Right lung (tissue), 5 donors: ENCODE measurements around the gene EMSY. TPM values are rescaled to one million over a fixed set of nuclear protein-coding genes. Genes with fewer than 3 reads are reported as not detected.

ENCODE experiments used
- DNase-seq, 2 donors: peaks; one replicate each; pipeline ENCODE4 v3.0.0-alpha.2; 2013
- polyA plus RNA-seq, 5 donors: library from polyadenylated mRNA; unstranded; fragments of 120-200 nt; gene quantifications; one replicate each; pipeline versions ENCODE4 v1.2.1 to v1.2.3, GENCODE V29; 2013; ENCODE audit warnings: inconsistent platforms in 1 of 5, low replicate concordance in 1 of 5; ENCODE audit not compliant: insufficient read length in 5 of 5, insufficient read depth in 1 of 5

EMSY gene
- polyA plus RNA-seq, 5 donors, result 27.5 to 44.7 (median 37.6) TPM

GRCh38 chr11:76448506-76448905 lies 3.7 kb downstream of the EMSY start:
- DNase-seq, result no peak

DNA sequence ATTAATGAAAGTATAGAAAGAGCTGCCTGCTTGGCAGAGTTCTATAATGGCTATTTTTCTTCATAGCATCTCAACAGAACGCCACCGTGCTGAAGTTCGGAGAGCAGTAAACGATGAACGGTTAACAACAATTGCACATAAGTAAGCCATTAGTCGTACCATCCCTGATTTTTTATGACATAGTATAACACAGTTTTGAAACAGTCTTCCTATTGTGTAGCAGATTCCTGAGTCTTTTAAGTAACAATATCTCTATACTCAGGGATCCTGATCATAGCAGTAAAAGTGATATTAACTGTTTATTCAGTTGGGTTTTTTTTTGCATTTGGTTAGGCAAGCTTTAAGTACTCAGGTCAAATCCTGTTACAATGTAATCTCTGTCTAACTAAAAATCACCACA lies 8.4 kb downstream of the EMSY start:
- DNase-seq, result no peak

- no peak for DNase-seq
Observed at GRCh38 chr11:76455331-76455730, 10.5 kb downstream of the EMSY start.

GRCh38 chr11:76455931-76456330 lies 11.1 kb downstream of the EMSY start:
- DNase-seq, result no peak

DNA sequence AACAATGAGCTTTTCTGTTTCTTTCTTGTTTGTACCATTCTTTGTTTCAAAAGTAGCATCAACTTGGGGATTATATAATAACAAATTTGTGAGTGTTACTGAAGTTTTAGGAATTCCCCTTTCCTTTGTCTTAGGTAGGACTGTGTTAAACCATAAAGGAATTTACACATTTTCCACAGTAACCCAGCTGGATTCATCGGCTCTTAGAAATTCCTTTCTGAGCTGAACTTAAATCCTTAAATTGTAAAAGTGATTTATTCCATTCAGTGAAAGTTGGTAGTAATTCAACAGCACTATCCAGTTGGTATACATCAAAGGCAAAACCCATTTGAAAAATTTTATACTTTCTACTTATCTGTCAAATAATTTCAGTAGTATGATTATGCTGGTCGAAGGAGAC lies 11.8 kb downstream of the EMSY start:
- no peak for DNase-seq

DNA sequence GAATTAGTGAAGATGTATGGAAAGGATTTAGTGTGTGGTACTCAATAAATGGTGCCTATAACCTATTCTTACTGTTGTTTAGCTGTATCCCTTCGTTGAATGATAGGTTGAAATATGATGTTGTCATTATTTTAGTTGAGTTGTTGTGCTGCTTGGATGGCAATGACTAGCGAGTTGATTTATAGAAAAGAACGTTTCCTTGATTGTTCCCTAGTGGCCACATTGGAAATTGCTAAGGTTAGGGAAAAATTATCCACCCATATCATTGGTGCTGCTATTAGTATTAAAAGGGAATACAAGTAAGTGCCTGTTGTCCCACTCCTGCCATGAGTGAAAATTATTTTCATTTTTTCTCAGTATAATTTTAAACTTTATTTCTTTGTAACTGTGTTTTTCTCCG lies 14.5 kb downstream of the EMSY start:
- no peak for DNase-seq

DNA sequence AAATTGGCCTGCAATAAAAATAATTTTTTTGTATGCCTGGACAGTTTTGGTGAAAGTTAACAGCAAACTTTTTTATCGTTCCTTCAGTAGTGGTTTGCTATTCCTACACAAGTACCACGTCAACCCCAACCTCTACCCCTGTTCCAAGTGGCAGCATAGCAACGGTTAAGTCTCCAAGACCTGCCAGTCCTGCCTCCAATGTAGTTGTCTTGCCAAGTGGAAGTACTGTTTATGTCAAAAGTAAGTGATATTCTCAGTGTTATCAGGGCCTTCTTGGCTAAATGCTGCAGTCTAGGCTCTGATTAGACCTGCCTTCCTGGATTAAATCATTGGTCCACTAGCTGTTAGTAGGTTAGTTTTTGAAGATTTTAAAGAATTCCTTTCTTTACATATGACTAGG lies 15.0 kb downstream of the EMSY start:
- no peak for DNase-seq

DNA sequence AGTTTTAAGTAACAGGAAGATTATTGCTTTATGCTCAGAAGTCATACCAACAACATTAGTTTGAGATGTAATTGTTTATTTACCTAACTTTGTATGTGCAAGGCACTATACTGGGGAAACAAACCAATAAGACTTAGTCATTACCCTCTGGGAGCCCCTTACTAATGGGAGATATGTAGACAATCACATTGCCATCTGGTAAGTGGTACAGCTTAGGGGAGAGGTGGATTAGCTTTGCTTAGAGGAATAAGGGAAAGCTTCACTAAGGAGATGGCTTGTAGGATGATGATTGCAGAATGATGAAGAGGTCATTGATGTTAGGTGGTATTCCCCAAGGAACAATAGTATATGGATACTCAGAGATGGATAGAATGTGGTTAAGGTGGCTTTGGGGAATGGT lies 17.5 kb downstream of the EMSY start:
- no peak for DNase-seq

DNA sequence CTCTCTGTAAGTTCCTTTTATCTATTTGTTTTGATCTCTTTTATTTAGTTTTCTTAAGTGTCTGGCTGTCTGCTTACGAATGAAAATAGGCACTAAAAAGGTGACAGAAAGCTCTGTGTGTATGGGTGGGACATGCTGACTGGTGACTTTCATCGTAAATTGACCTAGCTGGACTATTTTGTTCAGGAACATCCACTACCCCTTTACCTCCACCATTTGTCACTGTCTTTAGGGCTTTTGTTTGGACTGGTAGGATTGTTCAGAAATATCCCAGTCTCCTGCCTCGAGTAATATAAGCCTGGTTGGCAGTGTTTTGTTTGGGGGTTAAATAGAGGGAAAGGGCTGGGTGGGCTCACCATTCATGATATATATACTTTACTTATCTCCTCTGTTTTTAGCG lies 20.9 kb downstream of the EMSY start:
- DNase-seq, result no peak

DNA sequence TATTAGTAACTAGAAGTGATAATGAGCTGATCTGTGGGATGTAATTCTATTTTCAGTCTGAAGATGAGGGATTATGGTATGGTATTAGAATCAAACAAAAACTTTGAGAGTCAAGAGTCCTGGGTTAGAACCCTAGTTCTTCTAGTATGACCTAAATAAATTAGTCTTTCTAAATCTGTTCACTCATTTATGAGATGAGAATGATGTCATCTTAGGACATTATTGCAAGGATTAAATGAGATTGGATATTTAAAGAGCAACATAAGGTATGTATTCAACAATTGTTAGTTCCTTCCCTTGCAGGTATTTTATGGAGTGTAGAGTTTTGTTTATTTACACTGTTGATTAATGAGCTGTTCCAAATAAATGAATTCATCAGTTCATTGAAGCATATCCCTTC lies 21.8 kb downstream of the EMSY start:
- DNase-seq, result no peak

DNA sequence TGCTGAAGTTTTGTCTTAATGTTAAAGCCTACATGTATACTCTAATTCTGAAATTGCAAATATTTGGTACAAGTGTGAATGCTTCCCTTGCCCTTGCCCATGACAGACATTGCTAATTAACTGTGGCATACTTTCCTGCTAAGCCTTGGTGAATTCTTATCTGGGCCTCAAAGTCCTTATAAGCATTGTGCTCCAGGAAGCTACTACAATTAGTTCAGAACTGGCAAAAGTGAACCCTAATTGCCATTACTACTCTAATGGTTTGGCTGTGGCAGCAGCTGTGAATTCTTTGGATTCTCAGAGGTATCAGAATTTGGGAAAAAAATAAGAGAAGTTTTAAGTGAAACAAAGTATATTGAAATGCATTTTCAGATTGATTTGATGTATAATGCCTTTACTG lies 24.3 kb downstream of the EMSY start:
- DNase-seq, result no peak

DNA sequence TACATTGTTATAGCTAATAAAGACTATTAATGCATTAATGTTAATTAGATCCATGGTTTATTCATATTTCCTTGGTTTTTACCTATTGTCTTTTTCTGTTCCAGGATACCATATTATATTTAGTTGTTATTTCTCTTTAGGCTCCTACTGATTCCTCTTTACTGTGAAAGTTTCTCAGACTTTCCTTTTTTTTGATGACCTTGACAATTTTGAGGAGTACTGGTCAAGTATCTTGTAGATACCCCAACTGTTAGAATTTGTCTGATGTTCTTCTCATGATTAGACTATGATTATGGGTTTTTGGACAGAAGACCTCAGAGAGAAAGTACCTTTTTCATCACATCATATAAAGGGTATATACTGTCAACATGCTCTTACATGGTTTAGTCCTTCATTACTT lies 26.6 kb downstream of the EMSY start:
- DNase-seq, result no peak

GRCh38 chr11:76480241-76480640 lies 35.4 kb downstream of the EMSY start:
- DNase-seq, result no peak

GRCh38 chr11:76491644-76492043 lies 46.8 kb downstream of the EMSY start:
- DNase-seq, result no peak

DNA sequence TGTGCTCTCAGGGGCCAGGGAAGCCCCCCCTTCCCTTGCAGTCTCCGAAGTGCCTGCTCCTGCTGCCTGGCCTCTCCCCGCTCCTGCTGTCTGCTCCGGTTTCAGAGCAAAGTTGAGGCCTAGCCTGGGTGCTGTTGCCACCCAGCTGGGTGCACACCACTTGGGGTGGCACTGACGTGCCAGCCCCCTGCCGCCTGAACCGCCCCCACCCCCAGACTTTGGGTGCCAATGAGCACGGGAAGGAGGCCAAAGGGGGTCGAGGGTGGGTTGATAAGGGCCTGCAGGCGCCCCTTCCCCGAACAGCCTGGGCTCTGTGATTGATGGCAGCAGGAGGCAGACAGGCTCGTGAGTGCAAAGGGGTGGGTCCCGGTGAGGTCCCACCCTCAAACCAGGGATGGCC lies 48.2 kb downstream of the EMSY start:
- DNase-seq, result no peak

- no peak for DNase-seq
Observed at GRCh38 chr11:76493626-76494539, 49.1 kb downstream of the EMSY start.

- DNase-seq, result no peak
Observed at GRCh38 chr11:76495019-76495418, 50.2 kb downstream of the EMSY start.

- DNase-seq, result no peak
Observed at GRCh38 chr11:76496174-76496573, 51.4 kb downstream of the EMSY start.

DNA sequence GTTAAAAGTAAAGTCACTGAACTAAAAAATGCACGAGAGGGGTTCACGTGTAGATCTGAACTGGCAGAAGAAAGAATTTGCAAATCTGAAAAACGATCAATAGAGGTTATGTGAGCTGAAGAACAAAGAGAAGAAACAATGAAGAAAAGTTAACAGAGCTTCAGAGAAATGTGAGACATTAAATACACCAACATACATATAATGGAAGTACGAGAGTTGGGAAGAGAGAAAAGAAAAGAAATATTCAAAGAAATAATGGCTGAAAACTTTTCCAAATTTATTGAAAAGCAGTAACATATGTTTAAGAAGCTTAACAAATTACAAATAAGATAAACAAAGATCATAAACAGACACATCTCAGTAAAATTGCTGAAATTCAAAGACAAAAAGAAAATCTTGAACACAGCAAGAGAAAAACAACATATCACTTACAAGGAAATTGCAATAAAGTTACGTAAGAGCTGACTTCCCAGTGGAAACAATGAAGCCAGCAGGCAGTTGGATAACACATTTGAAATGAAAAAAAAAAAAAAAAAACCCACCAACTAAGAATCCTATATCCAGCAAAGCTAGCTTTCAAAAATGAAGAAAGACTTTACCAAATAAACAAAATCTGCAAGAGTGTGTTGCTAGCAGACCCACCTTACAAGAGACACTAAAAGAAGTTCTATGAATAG lies 56.8 kb downstream of the EMSY start:
- no peak for DNase-seq

GRCh38 chr11:76506833-76507232 lies 62.0 kb downstream of the EMSY start:
- DNase-seq, result no peak

DNA sequence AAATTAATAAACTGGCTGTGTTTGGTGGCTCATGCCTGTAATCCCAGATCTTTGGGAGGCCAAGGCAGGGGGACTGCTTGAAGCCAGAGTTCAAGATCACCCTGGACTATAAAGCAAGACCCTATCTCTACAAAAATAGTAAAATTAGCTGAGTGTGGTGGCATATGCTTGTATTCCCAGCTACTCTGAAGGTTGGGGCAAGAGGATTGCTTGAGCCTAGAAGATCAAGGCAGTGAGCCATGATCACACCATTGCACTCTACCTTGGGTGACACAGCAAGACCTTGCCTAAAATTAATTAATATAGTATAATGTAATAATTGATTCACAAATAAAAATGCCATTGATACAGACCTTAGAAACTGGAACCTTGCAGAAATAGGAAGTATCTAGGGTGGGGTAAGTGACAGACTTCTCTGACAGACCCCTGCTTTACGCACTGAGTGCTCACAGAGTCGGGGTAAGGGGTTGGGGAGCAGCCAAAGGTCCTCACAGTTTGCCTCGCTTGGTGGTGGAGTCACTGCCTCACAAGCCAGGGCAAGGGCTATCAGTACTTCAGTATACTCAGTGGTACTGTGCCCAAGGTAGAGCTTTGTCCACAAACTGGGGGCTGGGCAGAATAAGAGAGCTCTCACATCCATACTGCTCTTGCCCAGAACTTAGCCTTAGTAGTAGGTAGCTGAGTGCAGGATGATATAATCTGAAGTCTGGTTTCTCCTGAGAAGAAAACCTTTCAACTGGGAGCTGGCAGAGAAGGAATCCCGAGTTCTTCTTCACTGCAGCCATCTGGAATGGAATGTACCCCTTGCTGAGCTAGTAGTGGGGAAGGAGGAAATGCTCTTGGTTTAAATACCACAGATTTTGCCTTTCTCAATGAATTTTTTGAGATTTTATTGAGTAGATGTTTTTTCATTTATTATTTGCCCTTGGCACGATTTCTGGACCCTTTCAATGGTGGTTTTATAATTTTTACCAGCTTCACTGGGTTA lies 65.5 kb downstream of the EMSY start:
- no peak for DNase-seq
